ENCODE data around the gene METTL16. TPM values are rescaled to one million over a fixed set of nuclear protein-coding genes. Genes with fewer than 3 reads are reported as not detected.

METTL16 gene
- total and polyA plus RNA-seq, 9 of the 15 experiments (the other 6 are each of a cell fraction or from before 2014, with no cell fraction given), result 12.1 to 30.5 (median 19.8) TPM

DNA sequence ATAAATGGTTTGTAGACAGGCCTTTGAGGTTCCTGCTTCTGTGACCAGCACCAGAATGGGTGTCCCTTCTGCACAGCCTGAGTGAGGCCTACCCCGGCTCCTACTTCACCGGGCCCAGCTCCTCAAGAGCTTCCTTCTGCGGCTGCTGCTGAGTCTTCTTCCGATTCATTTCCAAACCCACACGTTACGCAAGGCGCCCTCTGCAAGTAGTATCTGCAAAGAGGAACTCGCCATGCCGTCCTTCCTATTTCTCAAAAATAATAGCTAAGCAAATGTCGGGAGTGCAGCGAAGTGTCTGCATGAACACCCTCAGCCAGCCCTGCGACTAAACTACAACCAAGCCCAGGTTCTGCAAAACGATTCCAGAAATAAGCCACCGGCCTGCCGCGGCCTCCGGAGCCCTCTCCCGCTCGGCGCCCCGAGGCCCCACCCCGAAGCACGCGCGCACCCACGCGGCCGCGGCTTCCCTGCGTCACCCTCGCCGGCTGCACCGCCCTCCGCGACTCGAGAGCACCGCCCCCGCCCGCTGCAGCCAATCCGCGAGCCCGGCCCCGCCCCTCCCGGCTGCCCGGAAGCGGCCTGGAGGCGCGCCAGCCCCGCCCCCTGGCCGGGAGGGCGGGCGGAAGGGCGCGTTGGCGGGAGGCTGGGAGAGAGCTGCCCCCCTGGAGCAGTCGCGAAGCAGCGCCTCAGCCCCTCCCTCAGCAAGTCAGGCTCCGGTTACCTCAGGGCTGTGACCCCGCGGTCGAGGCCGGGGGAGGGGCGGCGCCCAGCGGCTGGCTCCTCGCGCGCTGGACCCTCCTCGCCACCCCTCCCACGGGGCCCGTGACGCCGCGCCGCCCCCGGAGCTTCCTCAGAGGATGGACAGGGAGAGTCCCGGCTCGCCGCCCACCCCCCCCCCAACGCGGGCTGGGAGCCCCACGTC lies 119.2 kb downstream of the METTL16 start (continued):
- TF ChIP-seq, protein P1, sequence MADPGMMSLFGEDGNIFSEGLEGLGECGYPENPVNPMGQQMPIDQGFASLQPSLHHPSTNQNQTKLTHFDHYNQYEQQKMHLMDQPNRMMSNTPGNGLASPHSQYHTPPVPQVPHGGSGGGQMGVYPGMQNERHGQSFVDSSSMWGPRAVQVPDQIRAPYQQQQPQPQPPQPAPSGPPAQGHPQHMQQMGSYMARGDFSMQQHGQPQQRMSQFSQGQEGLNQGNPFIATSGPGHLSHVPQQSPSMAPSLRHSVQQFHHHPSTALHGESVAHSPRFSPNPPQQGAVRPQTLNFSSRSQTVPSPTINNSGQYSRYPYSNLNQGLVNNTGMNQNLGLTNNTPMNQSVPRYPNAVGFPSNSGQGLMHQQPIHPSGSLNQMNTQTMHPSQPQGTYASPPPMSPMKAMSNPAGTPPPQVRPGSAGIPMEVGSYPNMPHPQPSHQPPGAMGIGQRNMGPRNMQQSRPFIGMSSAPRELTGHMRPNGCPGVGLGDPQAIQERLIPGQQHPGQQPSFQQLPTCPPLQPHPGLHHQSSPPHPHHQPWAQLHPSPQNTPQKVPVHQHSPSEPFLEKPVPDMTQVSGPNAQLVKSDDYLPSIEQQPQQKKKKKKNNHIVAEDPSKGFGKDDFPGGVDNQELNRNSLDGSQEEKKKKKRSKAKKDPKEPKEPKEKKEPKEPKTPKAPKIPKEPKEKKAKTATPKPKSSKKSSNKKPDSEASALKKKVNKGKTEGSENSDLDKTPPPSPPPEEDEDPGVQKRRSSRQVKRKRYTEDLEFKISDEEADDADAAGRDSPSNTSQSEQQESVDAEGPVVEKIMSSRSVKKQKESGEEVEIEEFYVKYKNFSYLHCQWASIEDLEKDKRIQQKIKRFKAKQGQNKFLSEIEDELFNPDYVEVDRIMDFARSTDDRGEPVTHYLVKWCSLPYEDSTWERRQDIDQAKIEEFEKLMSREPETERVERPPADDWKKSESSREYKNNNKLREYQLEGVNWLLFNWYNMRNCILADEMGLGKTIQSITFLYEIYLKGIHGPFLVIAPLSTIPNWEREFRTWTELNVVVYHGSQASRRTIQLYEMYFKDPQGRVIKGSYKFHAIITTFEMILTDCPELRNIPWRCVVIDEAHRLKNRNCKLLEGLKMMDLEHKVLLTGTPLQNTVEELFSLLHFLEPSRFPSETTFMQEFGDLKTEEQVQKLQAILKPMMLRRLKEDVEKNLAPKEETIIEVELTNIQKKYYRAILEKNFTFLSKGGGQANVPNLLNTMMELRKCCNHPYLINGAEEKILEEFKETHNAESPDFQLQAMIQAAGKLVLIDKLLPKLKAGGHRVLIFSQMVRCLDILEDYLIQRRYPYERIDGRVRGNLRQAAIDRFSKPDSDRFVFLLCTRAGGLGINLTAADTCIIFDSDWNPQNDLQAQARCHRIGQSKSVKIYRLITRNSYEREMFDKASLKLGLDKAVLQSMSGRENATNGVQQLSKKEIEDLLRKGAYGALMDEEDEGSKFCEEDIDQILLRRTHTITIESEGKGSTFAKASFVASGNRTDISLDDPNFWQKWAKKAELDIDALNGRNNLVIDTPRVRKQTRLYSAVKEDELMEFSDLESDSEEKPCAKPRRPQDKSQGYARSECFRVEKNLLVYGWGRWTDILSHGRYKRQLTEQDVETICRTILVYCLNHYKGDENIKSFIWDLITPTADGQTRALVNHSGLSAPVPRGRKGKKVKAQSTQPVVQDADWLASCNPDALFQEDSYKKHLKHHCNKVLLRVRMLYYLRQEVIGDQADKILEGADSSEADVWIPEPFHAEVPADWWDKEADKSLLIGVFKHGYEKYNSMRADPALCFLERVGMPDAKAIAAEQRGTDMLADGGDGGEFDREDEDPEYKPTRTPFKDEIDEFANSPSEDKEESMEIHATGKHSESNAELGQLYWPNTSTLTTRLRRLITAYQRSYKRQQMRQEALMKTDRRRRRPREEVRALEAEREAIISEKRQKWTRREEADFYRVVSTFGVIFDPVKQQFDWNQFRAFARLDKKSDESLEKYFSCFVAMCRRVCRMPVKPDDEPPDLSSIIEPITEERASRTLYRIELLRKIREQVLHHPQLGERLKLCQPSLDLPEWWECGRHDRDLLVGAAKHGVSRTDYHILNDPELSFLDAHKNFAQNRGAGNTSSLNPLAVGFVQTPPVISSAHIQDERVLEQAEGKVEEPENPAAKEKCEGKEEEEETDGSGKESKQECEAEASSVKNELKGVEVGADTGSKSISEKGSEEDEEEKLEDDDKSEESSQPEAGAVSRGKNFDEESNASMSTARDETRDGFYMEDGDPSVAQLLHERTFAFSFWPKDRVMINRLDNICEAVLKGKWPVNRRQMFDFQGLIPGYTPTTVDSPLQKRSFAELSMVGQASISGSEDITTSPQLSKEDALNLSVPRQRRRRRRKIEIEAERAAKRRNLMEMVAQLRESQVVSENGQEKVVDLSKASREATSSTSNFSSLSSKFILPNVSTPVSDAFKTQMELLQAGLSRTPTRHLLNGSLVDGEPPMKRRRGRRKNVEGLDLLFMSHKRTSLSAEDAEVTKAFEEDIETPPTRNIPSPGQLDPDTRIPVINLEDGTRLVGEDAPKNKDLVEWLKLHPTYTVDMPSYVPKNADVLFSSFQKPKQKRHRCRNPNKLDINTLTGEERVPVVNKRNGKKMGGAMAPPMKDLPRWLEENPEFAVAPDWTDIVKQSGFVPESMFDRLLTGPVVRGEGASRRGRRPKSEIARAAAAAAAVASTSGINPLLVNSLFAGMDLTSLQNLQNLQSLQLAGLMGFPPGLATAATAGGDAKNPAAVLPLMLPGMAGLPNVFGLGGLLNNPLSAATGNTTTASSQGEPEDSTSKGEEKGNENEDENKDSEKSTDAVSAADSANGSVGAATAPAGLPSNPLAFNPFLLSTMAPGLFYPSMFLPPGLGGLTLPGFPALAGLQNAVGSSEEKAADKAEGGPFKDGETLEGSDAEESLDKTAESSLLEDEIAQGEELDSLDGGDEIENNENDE (IDR thresholded peaks at IDR 0.05; ENCODE audit: low read depth, low read length), result no peak
- TF ChIP-seq C11orf30 (IDR thresholded peaks at IDR 0.05; ENCODE audit: low read depth) (no peak), CREM (IDR thresholded peaks at IDR 0.05; ENCODE audit: low read depth) (peak; percentile 67), MTA3 (IDR thresholded peaks at IDR 0.05; ENCODE audit: borderline replicate concordance) (no peak), HDAC6 (IDR thresholded peaks at IDR 0.05; ENCODE audit: low read depth, low read length) (no peak)

All from K562 (cell line).